Epithelial cell of proximal tubule (primary cell): ENCODE measurements around the gene LRRC4C. TPM values are rescaled to one million over a fixed set of nuclear protein-coding genes. Genes with fewer than 3 reads are reported as not detected.
"Not testable (repeated sequence)": the region's sequence is repeated elsewhere in the genome, so short reads cannot be mapped to it uniquely, and the experiment has no call there.

Source experiments
- DNase-seq: peaks from one replicate; pipeline ENCODE4 v3.0.0-alpha.2; 2011; ENCODE audit warnings: low read depth
- H3K4me3 ChIP-seq: 2 replicates; pipeline ENCODE4 v1.5.1; 2011; ENCODE audit warnings: low read depth, mild to moderate bottlenecking, low read length
- total RNA-seq: library from RNA; depleted of rRNA; stranded (reverse); fragments of >200 nt; gene quantifications from 2 replicates; pipeline ENCODE4 v1.2.3, GENCODE V29; 2015
- TF ChIP-seq, protein P1 (sequence below): conservative IDR thresholded peaks from 2 replicates; pipeline ENCODE4 v1.5.1; 2012; ENCODE audit warnings: low read depth, mild to moderate bottlenecking, low read length

LRRC4C gene
- total RNA-seq, 1 donor from 2014 or later, result 0.12 TPM

- no peak for DNase-seq
- TF ChIP-seq, protein P1, sequence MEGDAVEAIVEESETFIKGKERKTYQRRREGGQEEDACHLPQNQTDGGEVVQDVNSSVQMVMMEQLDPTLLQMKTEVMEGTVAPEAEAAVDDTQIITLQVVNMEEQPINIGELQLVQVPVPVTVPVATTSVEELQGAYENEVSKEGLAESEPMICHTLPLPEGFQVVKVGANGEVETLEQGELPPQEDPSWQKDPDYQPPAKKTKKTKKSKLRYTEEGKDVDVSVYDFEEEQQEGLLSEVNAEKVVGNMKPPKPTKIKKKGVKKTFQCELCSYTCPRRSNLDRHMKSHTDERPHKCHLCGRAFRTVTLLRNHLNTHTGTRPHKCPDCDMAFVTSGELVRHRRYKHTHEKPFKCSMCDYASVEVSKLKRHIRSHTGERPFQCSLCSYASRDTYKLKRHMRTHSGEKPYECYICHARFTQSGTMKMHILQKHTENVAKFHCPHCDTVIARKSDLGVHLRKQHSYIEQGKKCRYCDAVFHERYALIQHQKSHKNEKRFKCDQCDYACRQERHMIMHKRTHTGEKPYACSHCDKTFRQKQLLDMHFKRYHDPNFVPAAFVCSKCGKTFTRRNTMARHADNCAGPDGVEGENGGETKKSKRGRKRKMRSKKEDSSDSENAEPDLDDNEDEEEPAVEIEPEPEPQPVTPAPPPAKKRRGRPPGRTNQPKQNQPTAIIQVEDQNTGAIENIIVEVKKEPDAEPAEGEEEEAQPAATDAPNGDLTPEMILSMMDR, result no peak
- no peak overlapping the region for H3K4me3 ChIP-seq
Measured at GRCh38 chr11:40974186-40974795, 485.2 kb downstream of the LRRC4C start.

DNA sequence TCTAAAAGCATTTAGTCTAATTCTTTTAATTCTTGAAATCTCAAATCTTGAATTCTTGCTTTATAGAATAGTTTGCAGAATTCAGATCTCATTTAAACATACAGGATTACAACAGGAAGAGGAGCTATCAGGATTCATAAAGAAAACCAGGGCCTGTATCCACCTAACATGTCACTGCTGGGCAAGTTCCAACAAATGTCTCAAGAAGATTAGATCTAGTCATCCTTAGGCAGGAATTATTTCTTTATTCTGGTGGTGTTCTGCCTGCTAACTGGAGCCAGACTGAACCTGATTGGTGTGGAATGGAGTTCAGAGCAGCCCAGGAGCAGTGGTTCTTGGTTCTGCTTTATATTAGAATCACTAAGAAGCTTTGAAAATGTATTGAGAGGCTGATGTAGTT, 500.7 kb downstream of the LRRC4C start:
- TF ChIP-seq, protein P1, result no peak
- DNase-seq, result no peak
- no peak overlapping the region for H3K4me3 ChIP-seq

DNA sequence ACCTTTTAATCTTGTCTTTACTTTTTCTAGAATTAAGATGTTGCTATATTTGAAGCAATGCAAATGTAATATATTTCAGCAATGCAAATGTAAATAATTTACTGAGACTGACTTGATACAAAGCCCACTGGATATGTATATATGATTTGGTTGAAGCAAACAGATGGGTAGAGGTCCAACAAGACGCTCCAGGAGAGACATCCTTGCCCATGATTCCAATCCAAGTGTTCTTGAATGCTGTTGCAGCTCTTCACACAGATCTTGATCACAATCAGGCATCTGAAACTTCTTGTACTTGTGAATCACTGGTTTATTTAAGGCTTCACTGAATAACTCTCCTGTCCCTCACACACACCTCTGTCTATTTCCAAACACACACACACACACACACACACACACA, 507.0 kb downstream of the LRRC4C start:
- no peak for DNase-seq
- TF ChIP-seq, protein P1, result no peak

DNA sequence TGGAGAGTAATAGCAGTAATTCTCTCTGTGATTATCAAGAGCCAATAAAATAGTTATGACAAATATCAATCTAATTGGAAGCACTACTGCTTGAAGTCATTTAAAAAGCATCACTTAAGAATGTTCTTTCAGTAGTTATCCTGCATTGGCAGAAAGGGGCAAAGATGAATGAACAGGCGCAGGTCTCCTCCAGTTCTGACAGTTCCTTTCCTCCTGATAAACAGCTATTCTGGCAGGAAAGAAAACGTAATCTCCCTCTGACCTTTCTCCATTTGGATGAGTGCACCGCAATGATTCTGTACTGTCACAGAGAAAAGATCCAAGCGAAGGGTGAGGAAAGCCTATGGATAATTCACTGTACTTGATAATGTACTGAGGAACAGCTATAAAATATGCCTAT, 521.5 kb downstream of the LRRC4C start:
- no peak overlapping the region for H3K4me3 ChIP-seq
- DNase-seq, result no peak
- TF ChIP-seq, protein P1, result no peak

More for the DNA sequence above, 507.0 kb downstream of the LRRC4C start:
- no peak overlapping the region for H3K4me3 ChIP-seq

DNA sequence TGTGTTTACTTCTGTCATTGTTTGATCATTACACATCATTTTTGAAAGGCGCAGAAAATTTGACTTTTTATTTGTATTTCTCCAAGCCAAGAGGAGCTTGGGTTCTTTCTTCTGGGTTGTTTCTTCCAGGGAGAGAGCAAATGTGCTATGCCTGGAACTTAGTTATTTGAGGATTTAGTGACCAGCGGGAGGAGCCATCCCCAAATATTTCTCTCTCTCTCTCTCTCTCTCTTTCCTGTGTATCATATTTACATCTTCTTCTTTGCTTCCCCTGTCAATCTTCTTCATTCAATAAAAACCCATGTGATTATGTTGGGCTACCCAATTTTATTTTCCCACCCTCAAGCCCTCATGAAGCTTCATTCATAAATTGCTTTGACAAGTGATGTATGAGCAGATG, 534.5 kb downstream of the LRRC4C start:
- DNase-seq, result no peak
- TF ChIP-seq, protein P1, result no peak
- H3K4me3 ChIP-seq, result no peak overlapping the region

- TF ChIP-seq, protein P1, result no peak
- H3K4me3 ChIP-seq, result no peak overlapping the region
- no peak for DNase-seq
Measured at GRCh38 chr11:40921246-40921645, 538.2 kb downstream of the LRRC4C start.

- not testable (repeated sequence) for DNase-seq, H3K4me3 ChIP-seq
Measured at GRCh38 chr11:40910774-40911173, 548.7 kb downstream of the LRRC4C start.

GRCh38 chr11:40894501-40894900, 565.0 kb downstream of the LRRC4C start:
- TF ChIP-seq, protein P1, result no peak
- no peak for DNase-seq

More at GRCh38 chr11:40894501-40894900, 565.0 kb downstream of the LRRC4C start:
- no peak overlapping the region for H3K4me3 ChIP-seq
